K562 (cell line): ENCODE results near the gene CNPY4. TPM values are rescaled to one million over a fixed set of nuclear protein-coding genes. Genes with fewer than 3 reads are reported as not detected.

ENCODE experiments used
- CREB1 ChIP-seq, 2 experiments: sonication (generic) in 1 of 2; formaldehyde crosslinking in 1 of 2; IDR thresholded peaks; 2 replicates each; pipeline versions ENCODE4 v1.6.1 to v1.8.0; 2012 to 2022; ENCODE audit warnings: inconsistent platforms in 1 of 2, mild to moderate bottlenecking in 1 of 2, missing genetic modification reagents in 1 of 2, moderate library complexity in 1 of 2
- ELF2 ChIP-seq: fragments of 250-450 bp; sonication (Bioruptor Pico); IDR thresholded peaks from 2 replicates; pipeline ENCODE4 v1.5.0; 2021; ENCODE audit warnings: mild to moderate bottlenecking
- ELF4 ChIP-seq: fragments of 450-650 bp; formaldehyde crosslinking; IDR thresholded peaks from 2 replicates; pipeline ENCODE4 v1.4.0; 2022; ENCODE audit warnings: missing genetic modification characterization
- FOXK2 ChIP-seq, 2 experiments: fragments of 450-650 bp; IDR thresholded peaks in 1 of 2; conservative IDR thresholded peaks in 1 of 2; 2 replicates each; pipeline ENCODE4 v1.6.1; 2016; ENCODE audit warnings: low read depth in 2 of 2, mild to moderate bottlenecking in 1 of 2
- HOXB6 ChIP-seq: fragments of 250-450 bp; sonication (Bioruptor Pico); IDR thresholded peaks from 2 replicates; pipeline ENCODE4 v1.5.1; 2022; ENCODE audit warnings: mild to moderate bottlenecking, borderline replicate concordance
- NR0B1 ChIP-seq: fragments of 450-650 bp; IDR thresholded peaks from one replicate; pipeline ENCODE4 v1.6.1; 2018; ENCODE audit warnings: mild to moderate bottlenecking, moderate library complexity; ENCODE audit not compliant: partially characterized antibody
- PBX2 ChIP-seq, 2 experiments: IDR thresholded peaks in 1 of 2; conservative IDR thresholded peaks in 1 of 2; 2 replicates each; pipeline ENCODE4 v1.6.1; 2016; ENCODE audit warnings: low read depth in 2 of 2, mild to moderate bottlenecking in 1 of 2, missing compliant biosample characterization in 1 of 2, missing genetic modification characterization in 1 of 2, moderate library complexity in 1 of 2
- PCBP2 ChIP-seq: fragments of 200-400 bp; formaldehyde crosslinking; IDR thresholded peaks from 2 replicates; pipeline ENCODE4 v1.6.1; 2018; ENCODE audit warnings: low read length, low read depth, mild to moderate bottlenecking, moderate library complexity; ENCODE audit not compliant: poor library complexity, severe bottlenecking
- RBM39 ChIP-seq: fragments of 200-400 bp; formaldehyde crosslinking; optimal IDR thresholded peaks from 2 replicates; pipeline ENCODE3; 2018; ENCODE audit warnings: low read depth, low read length
- TAF7 ChIP-seq: fragments of 450-650 bp; IDR thresholded peaks from 2 replicates; pipeline ENCODE4 v1.6.1; 2016; ENCODE audit warnings: missing genetic modification characterization, missing compliant biosample characterization
- TFAM ChIP-seq: fragments of 250-450 bp; sonication (Bioruptor Pico); conservative IDR thresholded peaks from 2 replicates; pipeline ENCODE4 v1.5.0; 2021; ENCODE audit warnings: mild to moderate bottlenecking, moderate library complexity
- ZKSCAN1 ChIP-seq: fragments of 150-350 bp; IDR thresholded peaks from 2 replicates; pipeline ENCODE4 v1.6.1; 2016; ENCODE audit warnings: low read depth, low read length
- polyA plus RNA-seq, 8 experiments: library from polyadenylated mRNA; depleted of rRNA in 4 of 8; stranded (reverse) in 5 of 8; unstranded in 3 of 8; fragments of >200 nt; fragmentation: Nextera tagmentation in 2 of 8; fragmentation: Illumina TruSeq in 1 of 8; extraction: Ambion mirVana in 2 of 8; extraction: Trizol in 1 of 8; gene quantifications; 2 replicates each; pipeline versions ENCODE4 v1.2.1 to v1.2.3, GENCODE V29; 2011 to 2014; ENCODE audit warnings: inconsistent platforms in 1 of 8, missing spikeins in 1 of 8
- total RNA-seq, 7 experiments: library from RNA; depleted of rRNA in 6 of 7; stranded (reverse); fragments of >200 nt in 6 of 7; fragmentation: Illumina TruSeq in 2 of 7; extraction: Trizol in 2 of 7; gene quantifications; 2 replicates each; pipeline versions ENCODE4 v1.2.1 to v1.2.3, GENCODE V29; 2011 to 2021; ENCODE audit warnings: low replicate concordance in 1 of 7
- TF ChIP-seq, protein P1 (sequence below): sonication (generic); formaldehyde crosslinking; IDR thresholded peaks from 2 replicates; pipeline ENCODE4 v1.8.0; 2023; ENCODE audit warnings: missing genetic modification reagents, mild to moderate bottlenecking, borderline replicate concordance

The CNPY4 gene
- total and polyA plus RNA-seq, 9 of the 15 experiments (the other 6 are each of a cell fraction or from before 2014, with no cell fraction given) = 1.9 to 11.2 (median 7.0) TPM

DNA sequence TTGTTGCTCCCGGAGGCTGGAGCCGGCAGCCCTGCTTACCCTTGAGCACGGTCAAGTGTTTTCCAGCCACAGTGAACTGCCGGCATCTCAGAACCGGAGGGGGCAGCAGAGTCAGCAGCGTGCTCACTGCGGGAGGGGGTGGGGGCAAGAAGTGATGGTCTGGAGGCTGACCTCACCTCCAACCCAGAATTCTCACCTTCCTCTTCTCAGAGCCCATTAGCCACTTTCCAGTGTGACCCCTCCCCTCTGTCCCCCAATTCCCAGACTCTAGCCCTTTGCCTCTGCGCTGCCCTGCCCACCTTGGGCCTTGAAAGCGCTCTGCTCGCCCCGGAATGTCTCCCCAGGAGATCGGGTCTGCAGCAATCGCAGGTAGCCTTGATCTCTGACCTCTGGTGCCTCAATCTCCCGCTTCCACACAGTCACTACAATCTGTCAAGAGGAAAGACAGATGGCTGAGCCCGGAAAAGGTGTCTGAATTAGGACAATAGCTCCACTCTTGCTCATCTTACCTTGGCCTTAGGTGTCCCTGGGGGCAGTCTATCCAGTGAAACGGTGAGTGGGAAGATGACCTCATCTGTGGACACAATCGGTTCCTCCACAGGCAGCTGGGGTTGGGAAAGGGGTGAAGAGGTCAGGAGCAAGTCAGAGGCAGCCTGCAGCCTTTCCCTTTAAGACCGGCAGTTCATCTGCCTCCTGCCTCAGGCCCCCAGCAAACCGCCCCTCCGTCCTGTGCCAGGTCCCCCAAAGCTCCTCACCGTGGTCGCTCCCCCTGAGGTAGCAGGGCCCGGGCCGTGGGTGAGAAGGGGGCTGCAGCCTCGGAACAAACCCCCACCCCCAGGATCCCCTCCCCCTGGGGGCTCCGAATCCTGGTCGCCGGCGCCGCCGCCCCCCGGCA, 38.1 kb downstream of the CNPY4 start (continued):
- TF ChIP-seq, protein P1, sequence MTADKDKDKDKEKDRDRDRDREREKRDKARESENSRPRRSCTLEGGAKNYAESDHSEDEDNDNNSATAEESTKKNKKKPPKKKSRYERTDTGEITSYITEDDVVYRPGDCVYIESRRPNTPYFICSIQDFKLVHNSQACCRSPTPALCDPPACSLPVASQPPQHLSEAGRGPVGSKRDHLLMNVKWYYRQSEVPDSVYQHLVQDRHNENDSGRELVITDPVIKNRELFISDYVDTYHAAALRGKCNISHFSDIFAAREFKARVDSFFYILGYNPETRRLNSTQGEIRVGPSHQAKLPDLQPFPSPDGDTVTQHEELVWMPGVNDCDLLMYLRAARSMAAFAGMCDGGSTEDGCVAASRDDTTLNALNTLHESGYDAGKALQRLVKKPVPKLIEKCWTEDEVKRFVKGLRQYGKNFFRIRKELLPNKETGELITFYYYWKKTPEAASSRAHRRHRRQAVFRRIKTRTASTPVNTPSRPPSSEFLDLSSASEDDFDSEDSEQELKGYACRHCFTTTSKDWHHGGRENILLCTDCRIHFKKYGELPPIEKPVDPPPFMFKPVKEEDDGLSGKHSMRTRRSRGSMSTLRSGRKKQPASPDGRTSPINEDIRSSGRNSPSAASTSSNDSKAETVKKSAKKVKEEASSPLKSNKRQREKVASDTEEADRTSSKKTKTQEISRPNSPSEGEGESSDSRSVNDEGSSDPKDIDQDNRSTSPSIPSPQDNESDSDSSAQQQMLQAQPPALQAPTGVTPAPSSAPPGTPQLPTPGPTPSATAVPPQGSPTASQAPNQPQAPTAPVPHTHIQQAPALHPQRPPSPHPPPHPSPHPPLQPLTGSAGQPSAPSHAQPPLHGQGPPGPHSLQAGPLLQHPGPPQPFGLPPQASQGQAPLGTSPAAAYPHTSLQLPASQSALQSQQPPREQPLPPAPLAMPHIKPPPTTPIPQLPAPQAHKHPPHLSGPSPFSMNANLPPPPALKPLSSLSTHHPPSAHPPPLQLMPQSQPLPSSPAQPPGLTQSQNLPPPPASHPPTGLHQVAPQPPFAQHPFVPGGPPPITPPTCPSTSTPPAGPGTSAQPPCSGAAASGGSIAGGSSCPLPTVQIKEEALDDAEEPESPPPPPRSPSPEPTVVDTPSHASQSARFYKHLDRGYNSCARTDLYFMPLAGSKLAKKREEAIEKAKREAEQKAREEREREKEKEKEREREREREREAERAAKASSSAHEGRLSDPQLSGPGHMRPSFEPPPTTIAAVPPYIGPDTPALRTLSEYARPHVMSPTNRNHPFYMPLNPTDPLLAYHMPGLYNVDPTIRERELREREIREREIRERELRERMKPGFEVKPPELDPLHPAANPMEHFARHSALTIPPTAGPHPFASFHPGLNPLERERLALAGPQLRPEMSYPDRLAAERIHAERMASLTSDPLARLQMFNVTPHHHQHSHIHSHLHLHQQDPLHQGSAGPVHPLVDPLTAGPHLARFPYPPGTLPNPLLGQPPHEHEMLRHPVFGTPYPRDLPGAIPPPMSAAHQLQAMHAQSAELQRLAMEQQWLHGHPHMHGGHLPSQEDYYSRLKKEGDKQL = no peak
- TF ChIP-seq FOXK2 (conservative IDR thresholded peaks at IDR 0.05 in 1 of 2, IDR thresholded peaks at IDR 0.05 in 1 of 2; ENCODE audit: low read depth in 2 of 2) = peak; percentile 13 to 21; a peak in 2 of 4 replicates
- no peak for TF ChIP-seq PCBP2
- peak; percentile 60; the same call in 1 of the 2 replicates for TF ChIP-seq ZKSCAN1
- no peak for TF ChIP-seq HOXB6 (CRISPR knock-in tag)
- TF ChIP-seq ELF2 (CRISPR knock-in tag) = no peak; the same call in 1 of the 2 replicates
- TF ChIP-seq NR0B1 = no peak
- TF ChIP-seq ELF4 (CRISPR knock-in tag) = no peak
- no peak for TF ChIP-seq TFAM (CRISPR knock-in tag)
- no peak for TF ChIP-seq CREB1 (IDR thresholded peaks at IDR 0.05)
- 0 out of 2 replicates have a peak, but pooled peaks have one; percentile 20 for TF ChIP-seq CREB1 (CRISPR knock-in tag; IDR thresholded peaks at IDR 0.05)
- TF ChIP-seq TAF7 = no peak
- peak; percentile 30 for TF ChIP-seq RBM39
- no peak for TF ChIP-seq PBX2 (CRISPR knock-in tag; IDR thresholded peaks at IDR 0.05; ENCODE audit: low read depth)
- TF ChIP-seq PBX2 (tag; conservative IDR thresholded peaks at IDR 0.05; ENCODE audit: low read depth) = peak; percentile 44; the same call in 1 of the 2 replicates
